GM19468 (cell line): ENCODE results near the gene YRDC.
"Not testable (repeated sequence)": the region's sequence is repeated elsewhere in the genome, so short reads cannot be mapped to it uniquely, and the experiment has no call there.

Source experiments
- ATAC-seq: cut with Tn5 transposase; IDR thresholded peaks from one replicate; pipeline ENCODE4 v1.9.1; 2021; ENCODE audit warnings: mild to moderate bottlenecking, moderate library complexity, moderate number of reproducible peaks; ENCODE audit not compliant: unreplicated experiment; ENCODE audit errors: extremely low read depth

Gene YRDC

DNA sequence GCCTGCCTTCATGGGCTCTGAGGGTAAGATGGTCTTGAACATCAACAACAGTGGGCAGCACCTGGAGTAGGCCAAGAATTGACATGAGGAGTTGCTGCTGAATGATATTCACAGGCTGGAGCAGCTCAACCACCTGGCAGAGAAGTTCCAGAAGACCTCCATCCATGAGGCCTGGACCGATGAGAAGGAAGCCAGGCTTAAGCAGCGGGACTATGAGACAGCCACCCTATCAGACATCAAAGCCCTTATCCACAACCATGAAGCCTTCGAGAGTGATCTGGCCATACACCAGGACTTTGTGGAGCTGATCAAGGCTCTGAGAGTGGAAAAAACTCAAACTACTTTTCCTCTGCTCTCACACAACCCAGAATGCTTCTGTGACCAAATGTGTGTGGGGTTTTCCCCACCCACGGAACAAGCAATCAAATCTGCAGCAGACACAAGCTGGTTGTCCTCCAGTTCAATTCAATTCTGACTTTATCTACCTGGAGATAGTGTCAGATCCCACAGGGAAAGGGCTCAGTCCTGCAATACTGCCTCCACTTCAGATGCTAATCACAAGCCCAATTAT, 31.0 kb downstream of the YRDC start:
- no peak for ATAC-seq

DNA sequence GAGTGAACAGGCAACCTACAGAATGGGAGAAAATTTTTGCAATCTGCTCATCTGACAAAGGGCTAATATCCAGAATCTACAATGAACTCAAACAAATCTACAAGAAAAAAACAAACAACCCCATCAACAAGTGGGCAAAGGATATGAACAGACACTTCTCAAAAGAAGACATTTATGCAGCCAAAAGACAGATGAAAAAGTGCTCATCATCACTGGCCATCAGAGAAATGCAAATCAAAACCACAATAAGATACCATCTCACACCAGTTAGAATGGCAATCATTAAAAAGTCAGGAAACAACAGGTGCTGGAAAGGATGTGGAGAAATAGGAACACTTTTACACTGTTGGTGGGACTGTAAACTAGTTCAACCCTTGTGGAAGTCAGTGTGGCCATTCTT, 36.6 kb downstream of the YRDC start:
- ATAC-seq, result not testable (repeated sequence)

DNA sequence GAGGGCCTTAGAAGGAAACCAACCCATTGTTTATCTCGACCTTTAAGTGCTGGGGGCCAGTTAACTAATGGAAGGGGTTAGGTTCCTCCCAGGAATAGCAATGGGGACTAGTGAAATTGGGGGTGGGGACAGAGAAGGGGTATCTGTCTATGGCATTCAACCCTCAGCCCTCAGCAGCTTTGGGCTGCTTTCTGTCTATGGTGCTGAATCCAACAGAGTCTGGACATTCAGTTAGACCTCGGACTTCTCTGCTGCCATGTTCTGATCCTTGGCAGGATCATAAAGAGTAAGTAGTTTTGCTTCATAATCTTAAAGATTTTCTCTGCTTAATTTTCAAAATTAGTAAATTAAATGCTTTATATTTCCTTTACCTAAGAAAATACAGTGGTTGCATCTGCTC, 40.5 kb downstream of the YRDC start:
- no peak for ATAC-seq

DNA sequence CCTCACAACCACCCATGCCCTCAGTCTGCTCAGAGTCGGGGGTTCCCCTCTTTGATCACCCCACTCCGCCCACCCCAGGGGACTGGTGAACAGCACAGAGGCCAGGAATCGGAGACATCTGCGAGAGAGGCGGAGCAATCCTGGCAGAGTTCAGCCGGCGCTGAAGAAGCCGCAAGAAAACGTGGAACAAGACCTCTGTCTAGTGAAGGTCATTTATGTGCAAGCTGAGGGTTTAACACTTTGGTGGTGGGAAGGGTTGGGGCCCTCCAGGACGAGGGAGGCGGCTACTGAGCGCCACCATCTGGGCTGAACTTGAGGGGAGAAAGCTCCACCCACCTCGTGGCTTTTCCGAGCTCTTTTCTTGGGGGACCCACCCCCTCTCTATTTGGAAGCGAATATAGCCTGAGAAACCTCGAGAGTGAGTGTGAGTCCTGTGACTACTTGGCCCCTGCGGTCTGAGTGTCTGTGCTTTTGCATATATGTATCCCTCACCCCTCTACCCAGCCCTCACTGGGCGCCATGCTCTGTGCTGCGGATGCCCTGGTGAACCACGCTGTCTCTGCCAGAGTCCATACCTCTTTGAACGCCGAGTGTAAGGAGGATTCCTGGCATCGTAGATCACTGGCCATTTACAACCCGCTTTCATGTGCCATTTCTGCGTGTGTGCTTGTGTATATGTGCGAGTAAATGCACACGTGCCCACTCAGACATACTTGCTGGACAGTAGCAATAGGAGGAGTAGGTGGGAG, 41.9 kb downstream of the YRDC start:
- no peak for ATAC-seq

DNA sequence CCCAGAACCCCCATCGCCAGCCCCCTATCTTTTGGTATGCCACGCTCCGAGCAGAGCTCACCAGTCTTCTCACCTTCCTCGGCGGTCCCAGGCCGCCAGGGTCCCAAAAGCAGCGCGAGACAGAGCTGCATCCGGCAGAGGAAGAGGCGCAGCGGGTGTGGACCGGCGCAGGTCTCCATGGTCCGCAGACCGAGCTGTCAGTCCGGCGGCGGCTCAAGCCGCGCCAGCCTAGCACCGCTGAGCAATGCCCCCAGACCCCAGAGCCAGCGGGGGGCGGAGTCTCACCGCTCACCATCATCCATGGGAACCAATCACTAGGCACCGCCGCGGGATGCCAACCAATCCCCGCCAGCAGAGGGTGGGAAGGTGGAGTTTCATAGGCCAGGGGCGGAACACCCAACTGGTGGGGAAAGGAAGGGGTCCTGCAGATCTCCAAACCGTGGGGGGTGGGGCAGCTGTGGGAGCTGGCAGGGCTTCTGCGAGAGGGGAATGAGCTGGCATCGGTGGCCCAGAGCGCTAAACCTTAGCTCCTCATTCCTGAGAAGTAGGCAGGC, 43.0 kb downstream of the YRDC start, which contains the start of gene EPHA10:
Gene EPHA10 (minus strand): TSS at position 233 of the 554 bp plus-strand sequence. CDS start 54 bp downstream, at position 179.
- no peak for ATAC-seq

DNA sequence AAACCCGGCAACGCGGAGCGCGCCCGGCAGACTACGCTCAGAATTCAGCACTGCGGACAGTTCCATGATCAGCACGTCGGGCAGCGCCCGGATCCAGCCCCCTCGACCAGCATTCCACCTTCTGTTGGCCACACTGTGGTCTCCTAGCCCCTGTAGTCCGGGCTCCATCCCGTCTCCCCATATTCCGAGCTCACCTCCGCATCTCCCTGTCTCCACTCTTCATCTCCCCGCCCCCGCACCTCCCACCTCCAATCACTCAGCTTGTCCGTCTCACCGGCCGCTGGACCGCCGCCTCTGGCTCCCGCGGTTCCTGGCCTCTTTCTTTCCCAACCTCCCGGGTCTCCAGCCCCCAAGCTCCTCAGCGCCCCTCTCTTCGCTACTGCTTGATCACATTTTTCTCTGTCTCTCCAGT, 43.6 kb downstream of the YRDC start:
- ATAC-seq, result no peak

DNA sequence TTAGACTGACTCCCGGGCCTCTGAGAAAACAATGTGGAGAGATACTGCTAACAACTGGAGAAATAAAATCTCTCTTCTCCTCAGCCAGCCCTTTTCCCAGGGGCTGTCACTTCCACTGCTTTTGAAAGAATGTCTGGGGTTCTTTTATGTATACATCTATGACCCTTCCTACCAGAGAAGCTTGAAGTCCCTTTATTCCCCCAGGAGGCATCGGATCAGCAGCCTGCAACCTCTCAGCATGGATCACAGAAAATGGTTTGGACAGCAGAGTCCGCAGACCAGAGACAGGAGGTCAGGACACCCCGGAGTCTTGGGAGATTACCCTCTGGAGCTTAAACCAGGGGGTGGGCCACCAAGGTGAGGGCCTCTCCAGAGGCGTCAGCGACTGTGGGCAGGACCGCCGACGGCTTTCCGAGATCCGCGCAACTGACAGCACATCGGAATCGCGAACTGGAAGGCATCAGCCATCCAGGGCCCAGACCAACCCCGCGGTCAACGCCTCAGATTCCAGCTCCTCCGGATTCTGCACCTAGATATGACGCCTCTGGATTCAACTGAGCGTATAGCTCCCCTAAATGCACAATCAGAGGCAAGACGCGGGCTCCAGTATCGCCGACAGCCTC, 44.1 kb downstream of the YRDC start:
- no peak for ATAC-seq

DNA sequence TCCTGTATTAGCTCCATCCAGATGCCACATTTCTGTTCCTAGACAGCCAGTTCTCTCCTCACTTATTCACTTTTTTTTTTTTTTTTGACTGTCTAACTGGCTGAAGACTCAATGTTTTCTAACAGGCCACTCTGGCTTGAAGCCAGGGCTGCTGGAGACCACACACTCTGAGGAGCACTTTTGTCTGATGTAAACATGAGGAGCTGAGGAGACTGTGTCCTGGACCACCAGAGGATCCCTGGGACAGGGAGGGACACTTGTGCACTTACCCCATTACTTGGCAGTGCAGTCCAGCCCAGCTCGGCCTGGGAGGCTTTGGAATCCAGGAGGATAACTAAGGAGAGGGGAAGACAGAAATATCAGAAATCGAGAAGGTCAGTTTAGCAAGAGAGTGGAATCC, 45.5 kb downstream of the YRDC start:
- no peak for ATAC-seq

DNA sequence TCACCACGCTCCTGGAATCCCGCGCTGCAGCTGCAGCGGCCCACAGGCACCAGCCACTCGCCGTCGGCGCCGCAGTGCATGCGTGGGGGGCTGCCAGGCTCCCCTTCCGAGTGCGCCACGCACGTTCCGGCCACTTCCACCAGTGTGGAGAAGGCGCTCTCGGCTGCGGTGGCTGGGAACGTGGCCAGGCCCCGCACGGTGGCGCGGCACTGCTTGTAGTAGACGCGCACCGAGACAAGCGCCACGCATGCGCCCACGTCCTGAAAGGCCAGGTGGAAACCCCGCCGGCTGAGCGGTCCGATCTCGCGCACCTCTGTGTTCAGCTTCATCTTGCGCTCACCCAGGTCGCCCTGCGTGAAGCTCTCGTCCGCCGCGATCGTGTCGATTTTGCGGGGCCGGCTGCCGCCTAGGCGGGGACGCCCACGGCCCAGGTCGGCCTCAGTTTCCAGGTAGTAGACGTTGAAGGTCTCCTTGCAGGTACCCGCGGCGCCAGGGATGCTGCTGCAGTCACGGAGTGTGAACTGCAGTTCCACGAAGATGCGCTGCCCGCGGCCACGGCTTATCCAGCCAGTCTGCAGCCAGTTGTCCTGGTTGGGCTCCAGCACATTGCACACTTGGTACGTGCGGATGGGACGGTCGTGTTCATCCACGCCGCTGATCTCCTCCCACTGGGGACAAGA, 46.5 kb downstream of the YRDC start:
- no peak for ATAC-seq

DNA sequence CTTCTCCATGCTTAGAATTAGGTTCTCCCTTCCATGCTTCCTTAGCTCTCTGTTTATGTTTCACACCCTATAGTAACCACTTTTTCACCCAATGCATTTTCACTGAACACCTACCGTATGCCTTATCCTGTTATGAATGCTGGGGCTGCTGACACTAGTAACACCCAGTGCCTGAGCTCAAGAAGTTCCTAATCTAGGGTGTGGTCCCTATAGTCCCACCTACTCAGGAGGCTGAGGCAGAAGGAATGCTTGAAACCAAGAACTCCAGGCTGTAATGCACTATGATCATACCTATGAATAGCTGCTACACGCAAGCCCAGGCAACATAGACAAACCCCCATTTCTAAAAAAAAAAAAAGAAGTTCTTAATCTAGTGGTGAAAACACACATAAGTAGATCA, 48.6 kb downstream of the YRDC start:
- ATAC-seq, result no peak

DNA sequence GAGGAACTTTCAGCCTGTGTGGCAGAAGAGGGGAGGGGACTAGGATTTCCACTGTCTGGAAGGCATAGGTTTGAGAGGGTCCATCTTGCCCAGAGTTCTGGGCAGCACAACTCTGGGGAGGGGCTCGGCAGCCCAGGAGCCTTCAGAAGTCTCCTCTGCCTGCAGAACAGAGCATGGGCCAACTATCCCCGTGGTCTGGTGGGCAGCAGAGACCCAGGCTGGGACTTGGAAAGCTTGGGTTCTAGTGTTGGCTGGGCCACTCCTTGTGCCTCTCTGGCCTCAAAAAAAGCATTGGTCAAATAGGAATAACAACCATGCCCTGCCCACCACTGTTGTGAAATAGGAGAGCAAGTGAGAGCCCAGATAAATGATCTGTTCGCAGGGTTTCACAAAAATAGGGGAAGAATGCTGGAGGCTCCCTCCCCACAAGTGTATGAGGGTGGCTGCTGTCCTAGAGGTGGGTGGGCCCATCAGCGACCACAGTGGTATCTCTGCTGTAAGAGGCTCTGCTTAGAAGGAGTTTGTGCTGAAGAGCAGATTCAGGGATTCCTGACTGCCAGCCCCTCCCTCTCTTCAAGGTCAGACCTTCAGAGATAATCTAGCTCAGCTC, 52.0 kb downstream of the YRDC start:
- no peak for ATAC-seq

DNA sequence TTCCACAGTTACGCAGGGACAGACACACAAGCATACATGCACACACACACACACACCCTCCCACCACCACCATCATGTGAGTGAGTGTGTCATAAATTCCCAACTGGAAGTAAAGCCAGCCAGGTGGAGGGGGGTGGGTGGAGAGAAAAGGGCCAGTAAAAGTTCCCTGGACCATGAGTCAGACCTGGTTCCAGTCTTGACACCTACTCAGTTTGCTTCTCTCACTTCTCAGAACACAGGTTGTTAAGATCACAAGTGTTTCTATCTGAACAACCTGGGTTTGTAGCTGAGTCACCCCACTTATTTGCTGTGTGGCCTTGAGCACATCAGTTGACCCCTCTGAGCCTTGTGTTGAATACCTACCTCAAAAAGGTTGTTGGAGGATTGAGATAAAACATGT, 52.7 kb downstream of the YRDC start:
- no peak for ATAC-seq

DNA sequence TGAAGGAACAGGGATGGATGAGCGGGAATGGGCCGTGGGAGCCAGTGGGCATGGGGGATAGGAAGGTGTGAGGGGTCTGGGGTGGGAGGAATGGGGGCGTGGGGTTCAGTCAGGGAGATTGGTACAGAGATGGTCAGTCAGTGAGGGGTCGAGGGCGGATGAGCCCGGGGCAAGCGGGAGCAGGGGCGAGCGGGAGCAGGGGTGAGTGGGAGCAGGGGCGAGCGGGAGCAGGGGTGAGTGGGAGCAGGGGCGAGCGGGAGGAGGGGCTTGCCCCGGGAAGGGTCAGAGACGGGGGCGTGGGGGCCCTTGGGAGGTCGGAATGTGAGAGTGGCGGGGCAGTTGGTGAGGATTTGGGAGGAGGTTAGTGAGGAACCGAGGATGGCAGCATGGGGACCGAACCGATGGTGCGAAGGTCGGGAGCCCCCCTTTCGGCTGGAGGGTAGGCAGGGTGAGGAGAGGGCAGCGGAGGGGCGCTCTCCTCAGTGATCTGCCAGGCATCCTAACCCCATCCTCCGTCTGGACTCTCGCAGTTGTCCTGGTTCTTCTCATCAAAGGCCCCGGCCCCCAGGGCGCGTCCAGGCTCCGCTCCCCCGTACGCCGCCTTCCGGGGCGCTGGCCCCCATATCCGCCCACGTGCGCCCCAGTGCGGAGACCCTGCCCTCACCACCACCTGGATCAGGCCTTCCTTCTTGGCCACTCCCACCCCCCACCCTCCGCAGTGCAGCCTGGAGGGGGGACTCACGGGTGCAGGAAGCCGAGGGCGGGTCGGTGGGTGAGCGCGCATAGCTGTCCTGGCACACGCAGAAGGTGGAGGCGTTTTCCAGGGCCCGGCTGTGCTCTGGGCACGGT, 54.3 kb downstream of the YRDC start:
- ATAC-seq, result no peak
